HepG2 (cell line): ENCODE results near the gene ANAPC2. TPM values are rescaled to one million over a fixed set of nuclear protein-coding genes. Genes with fewer than 3 reads are reported as not detected.

Experiments used
- ATF4 ChIP-seq, 2 experiments: fragments of 450-650 bp in 1 of 2; sonication (generic) in 1 of 2; formaldehyde crosslinking; IDR thresholded peaks; 2 replicates each; pipeline versions ENCODE4 v1.5.0 to v1.8.0; 2020 to 2022; ENCODE audit warnings: mild to moderate bottlenecking in 1 of 2, missing genetic modification reagents in 1 of 2
- BCL3 ChIP-seq: sonication (generic); formaldehyde crosslinking; IDR thresholded peaks from 2 replicates; pipeline ENCODE4 v1.5.1; 2020; ENCODE audit warnings: mild to moderate bottlenecking, missing genetic modification reagents, moderate library complexity
- BHLHE40 ChIP-seq: IDR thresholded peaks from 2 replicates; pipeline ENCODE4 v1.6.1; 2011; ENCODE audit warnings: low read length, improper control_type of control experiment
- CBFB ChIP-seq: sonication (generic); formaldehyde crosslinking; IDR thresholded peaks from 2 replicates; pipeline ENCODE4 v1.4.0; 2020; ENCODE audit warnings: missing genetic modification reagents
- CCDC6 ChIP-seq: sonication (generic); formaldehyde crosslinking; IDR thresholded peaks from 2 replicates; pipeline ENCODE4 v1.8.1; 2022; ENCODE audit warnings: mild to moderate bottlenecking, missing genetic modification reagents, moderate library complexity
- CENPX ChIP-seq: sonication (generic); formaldehyde crosslinking; IDR thresholded peaks from 2 replicates; pipeline ENCODE4 v1.9.0; 2021; ENCODE audit warnings: mild to moderate bottlenecking, missing genetic modification reagents, moderate library complexity
- DNMT3B ChIP-seq: conservative IDR thresholded peaks from 2 replicates; pipeline ENCODE4 v1.6.1; 2016; ENCODE audit warnings: missing biosample characterization, control low read depth
- FIP1L1 ChIP-seq: fragments of 200-400 bp; formaldehyde crosslinking; IDR thresholded peaks from 2 replicates; pipeline ENCODE4 v1.6.1; 2018; ENCODE audit warnings: low read depth, mild to moderate bottlenecking, low read length, moderate library complexity, borderline replicate concordance; ENCODE audit not compliant: insufficient read depth
- FOXO1 ChIP-seq: sonication (generic); formaldehyde crosslinking; IDR thresholded peaks from 2 replicates; pipeline ENCODE4 v1.4.0; 2020; ENCODE audit warnings: missing genetic modification reagents
- FOXP4 ChIP-seq: sonication (generic); formaldehyde crosslinking; IDR thresholded peaks from 2 replicates; pipeline ENCODE4 v1.4.0; 2020; ENCODE audit warnings: missing genetic modification reagents
- GFI1 ChIP-seq: sonication (generic); formaldehyde crosslinking; IDR thresholded peaks from 2 replicates; pipeline ENCODE4 v1.5.0; 2020; ENCODE audit warnings: missing genetic modification reagents, mild to moderate bottlenecking, borderline replicate concordance
- HOXD1 ChIP-seq: sonication (generic); formaldehyde crosslinking; IDR thresholded peaks from 2 replicates; pipeline ENCODE4 v1.5.0; 2020; ENCODE audit warnings: missing genetic modification reagents
- KDM5A ChIP-seq: fragments of 200-600 bp; sonication (generic); IDR thresholded peaks from 2 replicates; pipeline ENCODE4 v1.7.0; 2018; ENCODE audit warnings: antibody characterized with exemption, mild to moderate bottlenecking, low read length, borderline replicate concordance
- MEF2D ChIP-seq: sonication (generic); formaldehyde crosslinking; IDR thresholded peaks from 2 replicates; pipeline ENCODE4 v1.5.1; 2020; ENCODE audit warnings: mild to moderate bottlenecking, missing genetic modification reagents
- MEIS2 ChIP-seq: sonication (generic); formaldehyde crosslinking; IDR thresholded peaks from 2 replicates; pipeline ENCODE4 v1.9.0; 2021; ENCODE audit warnings: mild to moderate bottlenecking, missing genetic modification reagents
- NFE2 ChIP-seq: sonication (generic); formaldehyde crosslinking; IDR thresholded peaks from 2 replicates; pipeline ENCODE4 v1.4.0; 2020; ENCODE audit warnings: missing genetic modification reagents
- SP5 ChIP-seq: IDR thresholded peaks from 2 replicates; pipeline ENCODE4 v1.6.1; 2016; ENCODE audit warnings: low read depth, borderline replicate concordance
- THRA ChIP-seq: sonication (generic); formaldehyde crosslinking; IDR thresholded peaks from 2 replicates; pipeline ENCODE4 v1.4.0; 2020; ENCODE audit warnings: missing genetic modification reagents, borderline replicate concordance
- ZBTB14 ChIP-seq: sonication (generic); formaldehyde crosslinking; IDR thresholded peaks from 2 replicates; pipeline ENCODE4 v1.4.0; 2020; ENCODE audit warnings: missing genetic modification reagents
- ZKSCAN8 ChIP-seq: IDR thresholded peaks from 2 replicates; pipeline ENCODE4 v1.6.1; 2016; ENCODE audit warnings: borderline replicate concordance, missing genetic modification reagents, missing compliant biosample characterization
- ZNF121 ChIP-seq: sonication (generic); formaldehyde crosslinking; IDR thresholded peaks from 2 replicates; pipeline ENCODE4 v1.5.0; 2020; ENCODE audit warnings: mild to moderate bottlenecking, missing genetic modification reagents
- ZNF496 ChIP-seq: sonication (generic); formaldehyde crosslinking; IDR thresholded peaks from 2 replicates; pipeline ENCODE4 v1.8.1; 2023; ENCODE audit warnings: mild to moderate bottlenecking, moderate library complexity, missing genetic modification reagents; ENCODE audit not compliant: insufficient replicate concordance
- ZNF772 ChIP-seq: sonication (generic); formaldehyde crosslinking; IDR thresholded peaks from 2 replicates; pipeline ENCODE4 v1.5.0; 2020; ENCODE audit warnings: mild to moderate bottlenecking, missing genetic modification reagents
- polyA plus RNA-seq, 8 experiments: library from polyadenylated mRNA; depleted of rRNA in 3 of 8; stranded (reverse) in 7 of 8; unstranded in 1 of 8; fragments of >200 nt; fragmentation: Illumina TruSeq in 4 of 8; extraction: Trizol in 4 of 8; gene quantifications; 2 replicates each; pipeline versions ENCODE4 v1.2.1 to v1.2.3, GENCODE V29; 2011 to 2016; ENCODE audit warnings: low read depth in 4 of 8, missing spikeins in 1 of 8, mixed read lengths in 1 of 8; ENCODE audit not compliant: insufficient read depth in 1 of 8
- total RNA-seq, 5 experiments: library from RNA; depleted of rRNA; stranded (reverse); fragments of >200 nt; fragmentation: Illumina TruSeq; extraction: Trizol; gene quantifications; 2 replicates each; pipeline ENCODE4 v1.2.3, GENCODE V29; 2016; ENCODE audit warnings: low read depth in 1 of 5

The ANAPC2 gene
- total and polyA plus RNA-seq, 2 of the 13 experiments (the other 11 are each of a cell fraction or from before 2014, with no cell fraction given) = 12.3 to 15.4 TPM

GRCh38 chr9:137217276-137218211 lies 29.2 kb upstream of the ANAPC2 start (continued):
- TF ChIP-seq FOXO1 (CRISPR knock-in tag) = 0 out of 2 replicates have a peak, but pooled peaks have one; percentile 5
- TF ChIP-seq BCL3 = no peak; the same call in 1 of the 2 replicates
- TF ChIP-seq FIP1L1 = no peak
- no peak for TF ChIP-seq BHLHE40
- TF ChIP-seq CBFB (CRISPR knock-in tag) = no peak
- TF ChIP-seq MEF2D (CRISPR knock-in tag) = no peak
- no peak for TF ChIP-seq ATF4 (CRISPR knock-in tag; IDR thresholded peaks at IDR 0.05)
- no peak for TF ChIP-seq GFI1
- peak; percentile 58; the same call in 1 of the 2 replicates for TF ChIP-seq CCDC6 (CRISPR knock-in tag)
- TF ChIP-seq FOXP4 (CRISPR knock-in tag) = no peak
- no peak for TF ChIP-seq DNMT3B (CRISPR knock-in tag)
- peak; percentile 86 for TF ChIP-seq SP5 (CRISPR knock-in tag)
- no peak for TF ChIP-seq MEIS2 (CRISPR knock-in tag)
- TF ChIP-seq ZNF121 (CRISPR knock-in tag) = no peak
- TF ChIP-seq KDM5A = peak; percentile 22; the same call in 1 of the 2 replicates
- no peak for TF ChIP-seq ZNF496 (CRISPR knock-in tag)
- TF ChIP-seq ZKSCAN8 = no peak
- TF ChIP-seq NFE2 (CRISPR knock-in tag) = no peak
- no peak; the same call in 1 of the 2 replicates for TF ChIP-seq HOXD1
- peak; percentile 74 for TF ChIP-seq ZNF772 (CRISPR knock-in tag)
- no peak for TF ChIP-seq ZBTB14 (CRISPR knock-in tag)
- no peak for TF ChIP-seq CENPX (CRISPR knock-in tag)
- TF ChIP-seq THRA (CRISPR knock-in tag) = 0 out of 2 replicates have a peak, but pooled peaks have one; percentile 2
